ENCODE data around the gene PATZ1.
A peak's percentile ranks its signal among the peaks of the same experiment; 100 is the strongest.
"Not testable (repeated sequence)": the region's sequence is repeated elsewhere in the genome, so short reads cannot be mapped to it uniquely, and the experiment has no call there.

PATZ1 gene

GRCh38 chr22:31348009-31348337 is 1.8 kb upstream of the PATZ1 start:
- Mint-ChIP-seq H3K4me1 (peaks cover 25 to 34% of the 10 kb centered on the region in 2 donors), H3K4me3 (peak overlapping the region; percentile 87 to 93), H3K27ac (peak overlapping the region; percentile 97), H3K36me3 (peaks cover 20 to 23% of the 10 kb centered on the region in 2 donors)
- ATAC-seq (replicated peaks); H3K27me3 Mint-ChIP-seq; DNase-seq; H3K9me3 Mint-ChIP-seq: not testable (repeated sequence)

DNA sequence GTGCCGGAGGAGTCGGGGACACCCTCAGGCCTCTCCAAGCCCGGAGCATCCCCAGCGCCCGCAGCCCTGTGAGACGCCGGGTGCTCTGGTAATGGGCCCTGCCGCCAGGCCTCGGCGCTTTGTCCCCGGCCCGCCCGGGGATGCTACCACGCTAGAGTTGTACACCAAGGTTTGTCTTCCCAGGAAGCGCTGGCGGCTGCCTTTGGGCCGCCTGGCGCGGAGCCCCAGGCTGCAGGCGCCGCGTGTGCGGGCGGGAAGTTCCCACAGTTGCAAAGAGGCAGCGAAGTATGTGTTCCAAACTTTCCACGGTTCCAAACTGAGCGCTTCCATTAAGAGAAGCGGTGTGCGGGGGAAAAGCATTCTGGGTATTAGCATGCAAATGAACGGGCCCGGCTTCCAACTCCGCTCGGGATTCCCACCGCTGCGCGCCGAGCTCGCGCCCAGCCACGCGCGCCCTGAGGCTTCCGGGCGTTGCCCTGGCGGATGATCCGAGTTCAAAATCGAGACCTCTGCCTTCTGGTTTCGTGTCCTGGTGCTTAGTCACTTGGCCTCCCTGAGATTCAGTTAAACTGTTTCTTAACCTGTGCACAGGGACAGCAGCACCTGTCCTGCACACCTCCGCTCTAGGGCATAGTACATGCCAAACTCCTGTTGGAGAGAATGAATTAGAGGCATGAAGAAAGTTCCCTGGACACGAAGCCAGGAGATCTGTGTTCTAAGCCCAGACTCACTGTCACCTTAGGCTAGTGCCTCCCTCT is 1.3 kb upstream of the PATZ1 start:
- no peaks in the 10 kb centered on the region for H3K9me3 Mint-ChIP-seq
- H3K27me3 Mint-ChIP-seq: no peaks in the 10 kb centered on the region
- peaks cover 21 to 29% of the 10 kb centered on the region in 2 donors for H3K36me3 Mint-ChIP-seq
- peaks cover 29 to 39% of the 10 kb centered on the region in 2 donors for H3K4me1 Mint-ChIP-seq
- ATAC-seq (replicated peaks) (peak; percentile 53 to 58), DNase-seq (peak; percentile 74)
- H3K4me3 Mint-ChIP-seq: peak overlapping the region; percentile 87 to 93
- peak overlapping the region; percentile 97 for H3K27ac Mint-ChIP-seq

GRCh38 chr22:31346733-31347250 is 646 bp upstream of the PATZ1 start:
- H3K9me3 Mint-ChIP-seq: no peaks in the 10 kb centered on the region
- peak; percentile 48 for DNase-seq
- peak overlapping the region; percentile 87 to 93 for H3K4me3 Mint-ChIP-seq
- no peaks in the 10 kb centered on the region for H3K27me3 Mint-ChIP-seq
- peaks cover 25 to 35% of the 10 kb centered on the region in 2 donors for H3K36me3 Mint-ChIP-seq
- H3K4me1 Mint-ChIP-seq: peaks cover 34 to 45% of the 10 kb centered on the region in 2 donors
- peak; percentile 24 to 28 for ATAC-seq (replicated peaks)
- H3K27ac Mint-ChIP-seq: peak overlapping the region; percentile 97

GRCh38 chr22:31345331-31346254 is 553 bp downstream of the PATZ1 start:
- Mint-ChIP-seq H3K36me3 (peaks cover 34 to 47% of the 10 kb centered on the region in 2 donors), H3K9me3 (no peaks in the 10 kb centered on the region), H3K27me3 (no peaks in the 10 kb centered on the region), H3K27ac (peak overlapping the region; percentile 95), H3K4me1 (peaks cover 41 to 57% of the 10 kb centered on the region in 2 donors), H3K4me3 (peak overlapping the region; percentile 87 to 93)
- peak; percentile 84 for DNase-seq
- peak; percentile 50 to 57 for ATAC-seq (replicated peaks)

- peaks cover 46 to 66% of the 10 kb centered on the region in 2 donors for H3K4me1 Mint-ChIP-seq
- no peaks in the 10 kb centered on the region for H3K9me3 Mint-ChIP-seq
- peak; percentile 39 to 45 for ATAC-seq (replicated peaks)
- peak overlapping the region; percentile 95 for H3K27ac Mint-ChIP-seq
- peaks cover 42 to 55% of the 10 kb centered on the region in 2 donors for H3K36me3 Mint-ChIP-seq
- H3K4me3 Mint-ChIP-seq: peak overlapping the region; percentile 87 to 93
- DNase-seq: peak; percentile 57
- H3K27me3 Mint-ChIP-seq: no peaks in the 10 kb centered on the region
Observed at GRCh38 chr22:31344578-31345330, 1.4 kb downstream of the PATZ1 start.

- H3K4me1 Mint-ChIP-seq: peaks cover 48 to 71% of the 10 kb centered on the region in 2 donors
- peak overlapping the region; percentile 95 for H3K27ac Mint-ChIP-seq
- peak overlapping the region; percentile 87 to 93 for H3K4me3 Mint-ChIP-seq
- DNase-seq: no peak
- peaks cover 43 to 58% of the 10 kb centered on the region in 2 donors for H3K36me3 Mint-ChIP-seq
- no peaks in the 10 kb centered on the region for H3K9me3 Mint-ChIP-seq
- H3K27me3 Mint-ChIP-seq: no peaks in the 10 kb centered on the region
- ATAC-seq (replicated peaks): peak in 1 of 2 donors; percentile 3
Observed at GRCh38 chr22:31344256-31344577, 1.9 kb downstream of the PATZ1 start.

DNA sequence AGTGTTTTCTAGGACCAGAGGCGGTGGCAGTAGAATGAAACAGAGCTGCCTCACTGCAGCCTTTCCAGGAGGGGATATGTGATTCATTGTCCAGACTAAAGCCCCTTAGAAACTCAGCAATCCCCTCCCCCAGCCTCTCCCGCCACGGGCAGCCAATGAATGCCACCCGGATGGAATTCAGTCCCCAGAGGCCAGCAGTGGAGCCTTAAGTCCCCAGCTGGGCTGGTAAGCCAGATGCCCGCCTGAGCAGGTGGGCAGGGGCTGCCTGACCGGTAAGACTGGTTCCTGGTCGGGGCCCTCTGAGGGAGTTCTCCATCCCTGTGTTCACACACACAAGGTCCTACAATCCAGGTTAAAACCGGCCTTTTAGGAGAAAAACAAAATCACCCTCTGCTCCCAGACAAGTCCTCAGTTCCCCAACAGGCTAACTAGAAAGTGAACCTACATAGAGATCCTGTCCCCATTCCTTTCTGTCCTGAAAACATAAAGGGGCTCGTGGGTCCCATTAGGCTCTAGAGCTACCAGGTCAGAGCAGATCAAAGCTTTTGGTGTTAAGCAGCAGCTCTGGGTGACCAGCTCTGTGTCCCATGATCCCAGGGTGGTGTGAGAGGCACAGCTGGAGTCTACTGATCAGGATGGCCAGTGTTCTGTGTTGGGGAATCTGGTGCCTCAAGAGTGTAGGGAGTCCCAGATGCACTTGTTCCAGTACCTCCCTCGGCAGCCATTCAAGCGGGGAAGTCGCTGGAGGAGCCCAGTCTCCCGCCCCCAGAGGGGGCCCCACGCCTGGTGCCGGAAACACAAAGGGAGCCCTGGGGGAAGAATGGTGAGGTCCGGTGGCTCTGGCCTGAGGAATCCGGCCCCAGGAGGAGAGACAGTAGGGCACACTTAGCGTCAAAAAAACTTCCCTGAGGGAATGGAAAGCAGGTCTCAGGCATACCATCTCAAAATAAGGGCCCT is 2.6 kb downstream of the PATZ1 start:
- Mint-ChIP-seq H3K36me3 (peaks cover 43 to 60% of the 10 kb centered on the region in 2 donors), H3K4me1 (peaks cover 49 to 76% of the 10 kb centered on the region in 2 donors), H3K27me3 (no peaks in the 10 kb centered on the region), H3K4me3 (peak overlapping the region; percentile 87 to 93), H3K9me3 (no peaks in the 10 kb centered on the region), H3K27ac (peak overlapping the region; percentile 95)
- ATAC-seq (replicated peaks) (no peak), DNase-seq (no peak)

GRCh38 chr22:31342389-31343140 is 3.6 kb downstream of the PATZ1 start:
- ATAC-seq (replicated peaks) (no peak), DNase-seq (no peak)
- H3K9me3 Mint-ChIP-seq: no peaks in the 10 kb centered on the region
- H3K4me1 Mint-ChIP-seq: peaks cover 51 to 81% of the 10 kb centered on the region in 2 donors
- H3K27ac Mint-ChIP-seq: peak overlapping the region; percentile 66
- peaks cover 43 to 62% of the 10 kb centered on the region in 2 donors for H3K36me3 Mint-ChIP-seq
- H3K27me3 Mint-ChIP-seq: no peaks in the 10 kb centered on the region
- peak overlapping the region; percentile 62 to 93 for H3K4me3 Mint-ChIP-seq

- no peak overlapping the region for H3K4me3 Mint-ChIP-seq
- H3K27ac Mint-ChIP-seq: peak overlapping the region; percentile 66
- no peaks in the 10 kb centered on the region for H3K9me3 Mint-ChIP-seq
- peaks cover 43 to 66% of the 10 kb centered on the region in 2 donors for H3K36me3 Mint-ChIP-seq
- DNase-seq (no peak), ATAC-seq (replicated peaks) (no peak)
- no peaks in the 10 kb centered on the region for H3K27me3 Mint-ChIP-seq
- H3K4me1 Mint-ChIP-seq: peaks cover 50 to 80% of the 10 kb centered on the region in 2 donors
Observed at GRCh38 chr22:31341386-31342088, 4.6 kb downstream of the PATZ1 start.

GRCh38 chr22:31340765-31341247 is 5.3 kb downstream of the PATZ1 start:
- Mint-ChIP-seq H3K4me1 (peaks cover 50 to 80% of the 10 kb centered on the region in 2 donors), H3K4me3 (no peak overlapping the region), H3K9me3 (no peaks in the 10 kb centered on the region), H3K27me3 (no peaks in the 10 kb centered on the region), H3K36me3 (peaks cover 43 to 70% of the 10 kb centered on the region in 2 donors), H3K27ac (peak overlapping the region; percentile 27)
- ATAC-seq (replicated peaks) (no peak), DNase-seq (no peak)

- no peaks in the 10 kb centered on the region for H3K9me3 Mint-ChIP-seq
- H3K4me3 Mint-ChIP-seq: peak overlapping the region in 1 of 2 donors; percentile 4
- DNase-seq (no peak), ATAC-seq (replicated peaks) (no peak)
- peak overlapping the region; percentile 84 for H3K27ac Mint-ChIP-seq
- peaks cover 48 to 78% of the 10 kb centered on the region in 2 donors for H3K4me1 Mint-ChIP-seq
- H3K36me3 Mint-ChIP-seq: peaks cover 42 to 71% of the 10 kb centered on the region in 2 donors
- no peaks in the 10 kb centered on the region for H3K27me3 Mint-ChIP-seq
Observed at GRCh38 chr22:31340360-31340759, 5.8 kb downstream of the PATZ1 start.
